Putamen (tissue), 1 donor: ENCODE measurements around the gene SLC8A1.
"Not testable (repeated sequence)": the region's sequence is repeated elsewhere in the genome, so short reads cannot be mapped to it uniquely, and the experiment has no call there.

Experiments
- DNase-seq: peaks from one replicate; pipeline ENCODE4 v3.0.0-alpha.2; 2016; ENCODE audit warnings: low spot score

Gene SLC8A1

DNA sequence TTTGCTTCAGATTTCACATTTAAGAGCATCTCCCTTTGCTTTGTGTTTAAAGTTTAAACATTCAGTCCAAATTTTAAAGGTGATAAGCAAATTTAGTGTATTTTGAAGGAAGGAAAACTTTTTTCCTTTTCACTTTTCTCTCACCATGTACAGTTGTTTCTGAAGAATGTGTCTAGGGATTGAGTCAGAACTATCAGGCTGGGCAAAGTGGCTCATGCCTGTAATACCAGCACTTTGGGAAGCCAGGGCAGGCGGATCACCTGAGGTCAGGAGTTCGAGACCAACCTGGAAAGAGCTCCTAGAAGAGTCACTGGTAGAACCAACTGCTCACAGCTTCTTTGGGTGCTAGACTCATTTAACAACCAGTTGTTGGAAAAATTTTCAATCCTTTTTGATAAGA lies 345.8 kb downstream of the SLC8A1 start:
- DNase-seq, result no peak

DNA sequence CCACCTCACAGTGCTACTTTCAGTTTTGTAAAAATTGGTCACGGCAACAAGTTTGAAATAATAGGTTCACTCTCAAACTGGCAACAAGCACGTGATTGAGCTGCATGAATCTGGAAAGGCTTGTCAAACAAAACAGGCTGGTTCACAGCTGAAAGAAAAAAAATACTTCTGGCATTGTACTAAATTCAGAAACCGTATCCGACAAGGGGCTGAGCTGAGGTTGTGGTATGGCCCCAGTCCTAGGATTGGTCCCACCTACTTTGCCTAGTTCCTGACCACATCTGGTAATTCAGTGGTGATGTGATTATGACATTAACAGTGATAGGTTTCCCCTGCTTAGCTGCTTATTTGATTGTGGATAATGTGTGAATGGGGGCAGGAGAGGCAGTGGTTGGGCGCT lies 346.3 kb downstream of the SLC8A1 start:
- DNase-seq, result no peak

GRCh38 chr2:40103590-40103989 lies 348.3 kb downstream of the SLC8A1 start:
- no peak for DNase-seq

DNA sequence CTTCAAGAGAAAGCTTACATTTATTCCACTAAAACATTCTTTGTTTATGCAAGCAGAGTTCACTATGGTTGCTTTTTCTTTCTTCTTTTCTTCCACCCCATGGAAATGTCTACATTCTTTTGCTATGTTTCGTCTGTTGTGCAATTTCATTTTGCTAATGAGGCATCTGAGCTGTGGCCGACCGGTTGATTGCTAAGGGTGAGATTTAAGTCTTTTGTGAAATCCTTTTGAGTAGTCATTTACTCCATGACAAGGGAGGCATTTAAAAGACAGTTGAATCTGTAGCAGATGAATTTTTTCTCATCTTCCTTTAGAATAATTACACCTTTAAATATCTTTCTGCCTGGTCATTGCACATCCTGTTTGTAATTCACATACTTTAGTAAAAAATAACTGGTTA lies 348.7 kb downstream of the SLC8A1 start:
- DNase-seq, result no peak

GRCh38 chr2:40102447-40102846 lies 349.4 kb downstream of the SLC8A1 start:
- no peak for DNase-seq

GRCh38 chr2:40101131-40101575 lies 350.7 kb downstream of the SLC8A1 start:
- no peak for DNase-seq

- no peak for DNase-seq
Observed at GRCh38 chr2:40100676-40101075, 351.2 kb downstream of the SLC8A1 start.

DNA sequence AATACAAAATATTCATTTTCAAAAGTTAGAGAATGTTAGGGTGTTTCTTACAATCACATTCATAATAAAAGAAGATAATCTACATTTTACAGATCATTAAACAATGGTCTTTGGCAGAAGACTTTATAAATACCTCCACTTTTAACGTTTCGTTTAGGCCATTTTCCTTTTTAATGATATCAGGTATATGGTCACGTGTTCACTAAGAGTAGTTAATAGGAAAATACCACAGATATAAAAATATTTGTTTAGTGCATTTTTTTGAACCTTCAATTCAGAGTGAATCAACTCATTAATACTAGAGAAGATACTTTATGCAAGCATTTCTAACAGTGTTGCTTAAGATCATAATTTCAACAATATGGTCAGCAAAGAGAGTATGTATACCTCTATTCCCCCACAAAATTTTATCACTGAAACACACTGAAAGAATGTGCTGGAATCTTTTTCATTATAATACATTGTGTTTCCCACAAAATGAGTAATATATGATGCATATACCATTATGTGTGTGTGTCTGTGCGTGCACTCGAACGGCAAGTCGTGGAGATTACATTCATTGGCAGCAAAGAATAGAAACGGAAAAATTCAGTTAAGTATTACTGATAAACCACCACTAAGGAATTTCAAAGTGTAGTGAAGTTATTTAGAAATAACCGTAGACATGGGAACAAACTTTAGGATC lies 353.0 kb downstream of the SLC8A1 start:
- DNase-seq, result no peak

DNA sequence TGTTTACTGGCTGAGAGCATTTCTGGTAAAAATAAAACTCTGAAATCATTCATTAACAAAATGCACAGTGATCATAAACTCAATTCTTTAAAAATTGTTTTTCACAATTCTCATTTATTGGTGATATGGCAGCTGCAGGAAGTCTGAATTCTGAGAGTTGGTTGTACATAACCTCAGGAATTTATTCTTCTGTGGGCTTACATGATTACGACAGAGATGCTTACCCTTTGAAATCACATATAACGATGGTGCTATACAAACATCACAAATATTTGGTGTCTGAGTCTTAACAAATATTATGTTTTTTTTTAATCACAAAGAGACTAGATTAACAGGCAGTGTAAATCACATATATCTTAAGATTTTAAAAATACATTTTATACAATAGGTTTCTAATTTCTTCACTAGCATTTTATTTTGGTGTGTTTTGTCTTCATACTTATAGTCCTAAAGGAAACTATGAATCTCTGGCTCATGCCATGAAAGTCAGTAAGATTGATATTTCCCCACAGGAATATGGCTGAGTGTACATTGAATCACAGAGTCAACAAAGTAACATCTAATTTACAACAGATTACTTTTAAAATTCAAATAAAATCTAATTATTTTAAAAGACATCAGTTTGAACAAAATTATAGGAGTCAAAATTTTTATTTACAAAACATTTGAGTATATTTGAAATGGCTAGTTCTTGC lies 354.1 kb downstream of the SLC8A1 start:
- no peak for DNase-seq

DNA sequence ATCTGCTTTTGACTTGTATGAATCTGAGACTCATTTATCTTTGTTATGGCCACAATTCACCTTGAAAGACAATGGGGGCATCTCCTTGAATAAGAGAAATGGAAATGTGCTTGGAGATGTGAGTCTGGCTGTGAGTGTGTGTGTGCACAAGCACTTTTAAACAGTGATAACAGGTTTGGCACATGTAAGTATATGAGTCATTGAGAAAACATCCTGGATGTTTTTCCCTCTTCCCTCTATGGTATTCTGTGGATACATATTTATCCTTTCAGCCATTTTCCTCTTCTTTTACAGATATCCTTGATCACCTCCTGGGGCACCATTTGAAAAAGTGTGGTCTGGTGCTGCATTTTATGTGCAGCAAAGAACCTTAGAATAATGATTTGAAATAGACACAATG lies 355.5 kb downstream of the SLC8A1 start:
- no peak for DNase-seq

GRCh38 chr2:40095000-40095399 lies 356.9 kb downstream of the SLC8A1 start:
- no peak for DNase-seq

DNA sequence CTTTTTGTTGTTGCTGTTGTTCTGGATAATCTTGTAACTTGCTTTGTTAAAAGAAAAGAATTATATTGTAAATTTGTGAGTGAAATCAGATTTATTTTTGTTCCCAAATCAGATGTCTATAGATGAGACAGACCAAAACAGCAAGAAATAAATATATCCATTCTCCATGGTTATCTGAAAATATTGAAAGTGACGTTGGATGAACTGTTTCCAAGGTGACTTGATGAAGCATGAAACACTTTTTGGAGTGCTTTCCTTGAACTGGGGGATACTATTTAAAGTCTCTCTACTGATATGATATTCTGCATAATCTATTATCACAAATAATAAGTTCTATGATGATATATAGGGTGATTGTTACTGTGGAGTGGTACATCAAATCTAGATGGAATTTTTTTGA lies 357.4 kb downstream of the SLC8A1 start:
- DNase-seq, result no peak

DNA sequence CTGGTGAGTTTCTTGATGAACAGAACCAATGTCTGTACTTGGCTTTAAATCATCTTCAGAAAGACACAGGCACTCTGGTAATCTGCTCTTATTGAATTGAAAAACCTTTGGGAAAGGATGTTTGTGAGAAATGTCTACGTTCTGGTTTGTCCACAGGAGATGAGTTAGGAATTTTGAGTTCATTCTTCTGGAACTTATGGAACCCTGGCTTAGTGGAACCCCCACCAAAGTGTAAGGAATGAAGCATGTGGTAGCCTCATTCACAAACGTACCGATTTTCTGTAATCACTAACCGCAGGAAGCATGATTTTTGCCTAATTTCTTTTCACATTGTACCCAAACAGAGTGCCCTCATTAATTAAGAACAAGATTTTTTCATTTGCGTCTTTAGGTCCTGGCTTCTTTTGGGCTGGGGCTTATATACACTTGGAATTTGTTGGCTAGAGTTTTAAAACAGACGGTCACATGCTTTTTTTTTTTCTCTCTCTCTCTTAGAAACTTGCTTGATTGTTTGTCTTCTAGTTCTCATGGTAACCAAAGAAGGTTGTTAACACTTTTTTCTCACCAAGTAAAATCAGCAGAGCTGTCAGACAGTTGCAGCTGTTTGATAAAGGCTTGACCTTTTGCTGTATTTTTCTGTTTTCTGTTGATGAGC lies 358.7 kb downstream of the SLC8A1 start:
- DNase-seq, result no peak

- no peak for DNase-seq
Observed at GRCh38 chr2:40090044-40090443, 361.8 kb downstream of the SLC8A1 start.

DNA sequence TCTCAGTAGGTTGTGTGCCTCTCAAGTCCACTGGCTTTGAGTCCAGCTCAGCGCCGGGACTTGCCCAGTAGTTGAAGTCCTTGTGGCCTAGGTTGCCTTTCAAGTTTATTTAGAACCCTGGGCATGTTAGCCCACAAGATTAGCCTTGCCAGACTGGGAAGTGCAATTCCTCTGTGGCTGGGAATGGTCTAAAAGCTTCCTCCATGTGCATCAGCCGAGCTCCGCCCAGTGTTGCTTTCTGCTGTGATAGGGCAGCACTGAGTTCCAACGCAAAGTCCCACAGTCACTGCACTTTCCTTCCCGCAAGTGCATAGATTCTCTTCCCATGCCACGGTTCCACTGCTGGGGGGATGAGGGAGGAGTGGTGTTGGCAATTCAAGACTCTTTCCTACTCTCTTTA lies 364.0 kb downstream of the SLC8A1 start:
- DNase-seq, result no peak

- DNase-seq, result no peak
Observed at GRCh38 chr2:40087434-40087833, 364.5 kb downstream of the SLC8A1 start.

DNA sequence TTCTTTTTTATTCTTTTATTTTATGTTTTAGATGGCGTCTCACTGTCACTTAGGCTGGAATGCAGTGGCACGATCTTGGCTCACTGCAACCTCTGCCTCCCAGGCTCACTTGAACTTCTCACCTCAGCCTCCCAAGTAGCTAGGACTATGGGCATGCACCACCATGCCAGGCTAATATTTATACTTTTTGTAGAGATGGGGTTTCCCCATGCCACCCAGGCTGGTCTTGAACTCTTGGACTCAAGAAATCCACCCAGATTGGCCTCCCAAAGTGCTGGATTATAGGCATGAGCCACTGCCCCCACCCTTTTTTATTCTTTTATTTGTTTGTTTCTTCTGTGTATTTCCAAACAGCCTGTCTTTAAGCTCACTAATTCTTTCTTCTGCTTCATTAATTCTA lies 366.1 kb downstream of the SLC8A1 start:
- no peak for DNase-seq

DNA sequence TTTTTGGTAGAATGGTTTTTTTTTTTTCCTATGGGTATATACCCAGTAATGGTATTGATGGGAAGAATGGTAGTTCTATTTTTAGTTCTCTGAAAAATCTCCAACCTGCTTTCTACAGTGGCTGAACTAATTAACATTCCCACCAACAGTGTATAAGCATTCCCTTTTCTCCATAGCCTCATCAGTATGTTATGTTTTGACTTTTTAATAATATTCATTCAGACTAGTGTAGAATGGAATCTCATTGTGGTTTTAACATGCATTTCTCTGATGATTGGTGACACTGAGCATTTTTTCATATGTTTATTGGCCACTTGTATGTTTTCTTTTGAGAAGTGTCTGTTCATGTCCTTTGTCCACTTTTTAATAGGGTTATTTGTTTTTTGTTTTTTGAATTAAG lies 378.6 kb downstream of the SLC8A1 start:
- DNase-seq, result not testable (repeated sequence)

DNA sequence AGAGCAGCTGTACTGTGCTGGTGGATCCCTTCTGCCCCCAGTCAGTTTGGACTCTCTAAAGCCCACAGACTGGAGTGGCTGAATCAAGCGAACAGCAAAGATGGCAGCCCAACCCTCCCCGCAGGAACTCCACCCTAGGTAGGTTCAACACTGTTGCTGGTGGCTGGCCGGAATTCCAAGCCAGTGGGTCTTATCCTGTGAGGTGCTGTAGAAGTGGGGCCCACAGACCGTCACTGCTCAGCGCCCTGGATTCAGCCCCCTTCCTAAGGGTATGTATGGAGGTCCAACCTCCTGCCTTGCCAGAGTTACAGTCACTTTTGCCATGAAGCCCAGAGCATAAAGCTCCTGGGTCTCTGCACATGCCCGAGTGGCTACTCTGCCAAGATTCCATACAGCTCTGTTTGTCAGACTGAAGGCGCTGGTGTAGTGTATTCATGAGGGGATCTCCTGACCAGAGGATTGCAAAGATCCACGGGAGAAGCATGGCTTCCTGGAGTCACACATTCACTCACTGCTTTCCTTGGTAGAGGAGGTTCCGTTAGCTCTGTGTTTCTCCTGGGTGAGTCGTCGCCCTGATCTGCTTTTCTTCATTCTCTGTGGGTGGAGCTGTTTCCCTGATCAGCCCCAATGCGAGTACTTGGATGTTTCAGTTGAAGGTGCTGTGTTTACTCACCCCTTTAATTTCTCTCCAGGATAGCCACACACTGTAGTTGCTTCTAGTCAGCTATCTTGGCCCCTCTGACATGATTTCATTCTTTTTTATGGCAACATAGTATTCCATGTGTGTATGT lies 379.3 kb downstream of the SLC8A1 start:
- no peak for DNase-seq

GRCh38 chr2:40062381-40062780 lies 389.5 kb downstream of the SLC8A1 start:
- DNase-seq, result no peak

DNA sequence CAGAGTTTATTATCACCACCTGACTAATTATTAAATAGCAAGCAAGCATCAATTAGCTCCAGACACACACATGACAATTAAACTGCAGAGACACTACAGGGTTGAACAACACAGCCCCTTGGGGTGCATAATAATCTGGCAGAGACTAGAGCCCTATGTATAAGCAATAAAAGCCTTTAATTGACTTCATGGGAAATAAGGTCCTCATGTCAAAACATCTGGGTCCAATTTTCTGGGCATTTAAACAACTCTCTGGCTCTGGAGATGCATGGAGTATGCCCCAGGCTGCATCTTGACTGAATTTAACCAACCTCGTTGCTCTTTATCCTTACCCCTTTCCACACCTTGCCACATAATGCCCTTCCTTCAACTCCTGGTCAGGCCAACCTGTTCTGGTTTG lies 402.1 kb downstream of the SLC8A1 start:
- no peak for DNase-seq

- no peak for DNase-seq
Observed at GRCh38 chr2:40048506-40048905, 403.4 kb downstream of the SLC8A1 start.

GRCh38 chr2:40047406-40047805 lies 404.5 kb downstream of the SLC8A1 start:
- no peak for DNase-seq
